C4-2B (cell line): ENCODE results near the gene GTF2A1.

Experiments
- CTCF ChIP-seq: fragments of 450-650 bp; conservative IDR thresholded peaks from 2 replicates; pipeline ENCODE4 v1.5.1; 2017; ENCODE audit warnings: mild to moderate bottlenecking
- ZFX ChIP-seq: fragments of 450-650 bp; IDR thresholded peaks from 2 replicates; pipeline ENCODE4 v1.6.1; 2017

DNA sequence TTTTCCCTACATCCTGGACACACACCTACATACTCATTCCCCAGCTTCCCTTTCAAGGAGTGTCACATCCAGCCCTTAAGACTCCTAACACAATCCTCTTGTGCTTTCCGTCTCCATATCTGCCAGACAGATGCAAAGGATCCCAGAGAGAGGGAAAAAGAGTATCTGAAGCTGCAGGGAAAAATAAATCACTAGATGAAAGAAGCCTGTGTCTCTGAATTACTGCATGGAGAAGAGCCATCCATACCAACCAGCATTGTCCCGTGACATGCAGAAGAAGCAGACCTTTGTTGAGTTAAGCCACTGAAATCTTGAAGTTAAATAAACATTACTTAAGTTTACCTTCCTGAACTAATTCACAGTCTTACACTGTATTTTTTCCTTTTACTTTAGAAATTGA, 54.6 kb downstream of the GTF2A1 start:
- TF ChIP-seq CTCF: no peak
- TF ChIP-seq ZFX: no peak
